NCI-H187 treated with DMSO at 0.1 percent for 48 hours (cell line): ENCODE measurements around the gene WDR87.

Experiments used
- DNase-seq: peaks from one replicate; lab custom pipeline; 2025; lab: John Stamatoyannopoulos, UW

The WDR87 gene

GRCh38 chr19:37905946-37906868, at the start of gene WDR87:
Gene WDR87, minus strand, starts transcription at chr19:37906594. Its CDS starts 8,355 bp downstream, at chr19:37898239.
- DNase-seq, result no peak

GRCh38 chr19:37955986-37956385, 49.6 kb upstream of the WDR87 start:
- no peak for DNase-seq

GRCh38 chr19:37954421-37954874, 48.1 kb upstream of the WDR87 start:
- DNase-seq, result no peak

- no peak for DNase-seq
Observed at GRCh38 chr19:37953918-37954303, 47.5 kb upstream of the WDR87 start.

- DNase-seq, result no peak
Observed at GRCh38 chr19:37953171-37953917, 47.0 kb upstream of the WDR87 start.

- DNase-seq, result no peak
Observed at GRCh38 chr19:37951816-37952210, 45.4 kb upstream of the WDR87 start.

GRCh38 chr19:37950471-37951175, 44.2 kb upstream of the WDR87 start:
- DNase-seq, result no peak

- no peak for DNase-seq
Observed at GRCh38 chr19:37948362-37948761, 42.0 kb upstream of the WDR87 start.

- DNase-seq, result no peak
Observed at GRCh38 chr19:37947778-37948177, 41.4 kb upstream of the WDR87 start.

GRCh38 chr19:37946132-37946531, 39.7 kb upstream of the WDR87 start:
- no peak for DNase-seq

- no peak for DNase-seq
Observed at GRCh38 chr19:37943480-37943879, 37.1 kb upstream of the WDR87 start.

- no peak for DNase-seq
Observed at GRCh38 chr19:37942516-37942902, 36.1 kb upstream of the WDR87 start.

GRCh38 chr19:37941782-37942515, 35.6 kb upstream of the WDR87 start:
- DNase-seq, result no peak

- DNase-seq, result no peak
Observed at GRCh38 chr19:37938353-37938752, 32.0 kb upstream of the WDR87 start.

- DNase-seq, result no peak
Observed at GRCh38 chr19:37936886-37937285, 30.5 kb upstream of the WDR87 start.

GRCh38 chr19:37936166-37936565, 29.8 kb upstream of the WDR87 start:
- no peak for DNase-seq

- no peak for DNase-seq
Observed at GRCh38 chr19:37935341-37935740, 28.9 kb upstream of the WDR87 start.

- no peak for DNase-seq
Observed at GRCh38 chr19:37933937-37934358, 27.6 kb upstream of the WDR87 start.

- peak; percentile 75 for DNase-seq
Observed at GRCh38 chr19:37932985-37933936, 26.9 kb upstream of the WDR87 start.

GRCh38 chr19:37931881-37932655, 25.7 kb upstream of the WDR87 start:
- DNase-seq, result peak; percentile 49
